Stomach (tissue), 4 donors: ENCODE data around the gene EPHA7.

ENCODE experiments used
- CTCF ChIP-seq, 7 experiments: fragments of 450-650 bp in 4 of 7; fragments of 200-600 bp in 3 of 7; sonication (generic) in 3 of 7; IDR thresholded peaks; one replicate each; pipeline ENCODE4 v1.5.1; 2016 to 2019; ENCODE audit warnings: antibody characterized with exemption in 7 of 7, control low read depth in 2 of 7, mild to moderate bottlenecking in 1 of 7
- EP300 ChIP-seq: sonication (generic); formaldehyde crosslinking; IDR thresholded peaks from one replicate; pipeline ENCODE4 v1.6.1; 2017; ENCODE audit warnings: antibody characterized with exemption
- POLR2A ChIP-seq, 4 donors: fragments of 450-650 bp; IDR thresholded peaks; one replicate each; pipeline ENCODE4 v1.6.1; 2016; ENCODE audit warnings: antibody characterized with exemption in 4 of 4, control low read depth in 2 of 4, mild to moderate bottlenecking in 1 of 4, moderate library complexity in 1 of 4

GRCh38 chr6:93403390-93403789, 16.0 kb downstream of the EPHA7 start:
- no peak for TF ChIP-seq CTCF (IDR thresholded peaks at IDR 0.05)
- no peak for TF ChIP-seq POLR2A (IDR thresholded peaks at IDR 0.05)
- TF ChIP-seq EP300 = no peak
